Prostate gland (tissue), 2 donors: ENCODE measurements around the gene TMEM237.

Experiments
- CTCF ChIP-seq, 4 experiments: fragments of 200-600 bp in 2 of 4; fragments of 450-650 bp in 2 of 4; sonication (generic) in 2 of 4; IDR thresholded peaks; 1 replicate in 3 of 4; 2 replicates in 1 of 4; pipeline ENCODE4 v1.5.1; 2016 to 2019; ENCODE audit warnings: antibody characterized with exemption in 4 of 4, mild to moderate bottlenecking in 2 of 4, moderate library complexity in 2 of 4
- POLR2A ChIP-seq: fragments of 450-650 bp; IDR thresholded peaks from one replicate; pipeline ENCODE4 v1.6.1; 2016; ENCODE audit warnings: antibody characterized with exemption, mild to moderate bottlenecking
- POLR2AphosphoS5 ChIP-seq: sonication (generic); formaldehyde crosslinking; IDR thresholded peaks from one replicate; pipeline ENCODE4 v1.6.1; 2017; ENCODE audit warnings: antibody characterized with exemption

DNA sequence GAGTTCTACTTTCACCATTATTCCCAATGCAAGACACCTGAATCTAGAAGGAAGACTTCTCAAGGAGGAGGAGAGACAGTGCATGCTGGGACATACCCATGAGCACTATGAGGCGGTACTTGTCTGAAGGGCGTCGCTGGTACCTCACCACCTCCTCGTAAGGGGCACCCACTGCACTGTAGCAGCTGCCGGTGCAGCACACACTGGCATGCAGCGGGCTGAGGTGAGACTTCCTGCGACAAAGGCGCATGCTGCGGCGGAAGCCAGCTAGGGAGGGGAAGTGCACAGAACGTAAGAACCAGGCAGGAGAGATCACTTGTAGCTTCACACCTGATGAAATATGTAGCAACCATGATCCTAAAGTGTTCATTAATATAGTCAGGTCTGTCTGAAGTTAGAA, 12.8 kb upstream of the TMEM237 start:
- TF ChIP-seq POLR2AphosphoS5 (no peak), CTCF (IDR thresholded peaks at IDR 0.05) (no peak), POLR2A (no peak)
